K562 (cell line): ENCODE measurements around the gene ANKRD44. TPM values are rescaled to one million over a fixed set of nuclear protein-coding genes. Genes with fewer than 3 reads are reported as not detected.

Source experiments
- ATAC-seq: fragments of 200-7000 bp; cut with Tn5 transposase; 3 replicates; pipeline ENCODE4 v1.9.1; 2020; ENCODE audit warnings: moderate library complexity
- BruUV-seq: library from RNA; stranded (reverse); fragments of 400-500 nt; replicated peaks from 2 replicates; lab custom pipeline; 2021; lab: Mats Ljungman, UMichigan
- CTCF ChIA-PET: fragments of 300-600 bp; formaldehyde crosslinking; extraction: SDS; loops from one replicate; lab custom pipeline; 2021; ENCODE audit warnings: low intra/inter-chr PET ratio; lab: Yijun Ruan, JAX
- POLR2A ChIA-PET: fragments of 300-600, 350-650 bp; sonication (Branson Sonifier 250); formaldehyde crosslinking; extraction: SDS; loops from one replicate; lab custom pipeline; 2021; ENCODE audit warnings: antibody characterized with exemption, inconsistent platforms; lab: Yijun Ruan, JAX
- DNase-seq, 4 experiments: peaks; one replicate each; pipeline versions ENCODE4 v3.0.0 to v3.0.0-alpha.2; 2011 to 2018; ENCODE audit warnings: low spot score in 3 of 4, mixed read lengths in 3 of 4; ENCODE audit errors: extremely low read depth in 1 of 4
- FAIRE-seq: peaks from 2 replicates; lab custom pipeline; 2011; peaks lifted over from hg19 to GRCh38; lab: Jason Lieb, UNC
- H2AFZ ChIP-seq: 2 replicates; pipeline ENCODE4 v1.6.0; 2011; ENCODE audit warnings: low read depth, low read length, control low read depth, inconsistent platforms
- H3K27ac ChIP-seq: fragments of 200-600 bp; 3 replicates; pipeline ENCODE4 v1.8.0; 2011; ENCODE audit warnings: low read depth, mild to moderate bottlenecking, control low read depth, inconsistent platforms, low read length, moderate library complexity, mixed read lengths; ENCODE audit errors: extremely low read depth
- H3K27me3 ChIP-seq, 2 experiments: fragments of 300-600 bp in 1 of 2; 2 replicates in 1 of 2; 3 replicates in 1 of 2; pipeline versions ENCODE4 v1.6.0 to v1.8.0; 2011; ENCODE audit warnings: inconsistent platforms in 2 of 2, low read length in 2 of 2, mild to moderate bottlenecking in 1 of 2, mixed read lengths in 1 of 2, moderate library complexity in 1 of 2; ENCODE audit not compliant: control insufficient read depth in 2 of 2, insufficient read depth in 2 of 2
- H3K36me3 ChIP-seq: fragments of 300-600 bp; 3 replicates; pipeline ENCODE4 v1.8.0; 2011; ENCODE audit warnings: mild to moderate bottlenecking, low read length, inconsistent platforms; ENCODE audit not compliant: control insufficient read depth, insufficient read depth
- H3K4me1 ChIP-seq, 2 experiments: fragments of 200-600 bp in 1 of 2; replicated peaks in 1 of 2; 2 replicates in 1 of 2; 3 replicates in 1 of 2; pipeline versions ENCODE4 v1.5.1 to v1.8.0; 2011; ENCODE audit warnings: inconsistent platforms in 2 of 2, low read length in 2 of 2, mild to moderate bottlenecking in 1 of 2, mixed read lengths in 1 of 2, moderate library complexity in 1 of 2; ENCODE audit not compliant: control insufficient read depth in 2 of 2, insufficient read depth in 2 of 2
- H3K4me2 ChIP-seq: 2 replicates; pipeline ENCODE4 v1.6.1; 2011; ENCODE audit warnings: low read length, control low read depth, inconsistent platforms, mixed read lengths; ENCODE audit not compliant: insufficient read depth
- H3K4me3 ChIP-seq: fragments of 200-600 bp; sonication (generic), shearing (Covaris generic); 2 replicates; pipeline ENCODE4 v1.5.1; 2016; ENCODE audit warnings: control low read depth, inconsistent platforms
- H3K79me2 ChIP-seq: fragments of 200-600 bp; 3 replicates; pipeline ENCODE4 v1.8.0; 2011; ENCODE audit warnings: low read length, inconsistent platforms; ENCODE audit not compliant: control insufficient read depth, insufficient read depth
- H3K9ac ChIP-seq, 2 experiments: 2 replicates each; pipeline versions ENCODE4 v1.6.0 to v1.6.1; 2011; ENCODE audit warnings: low read depth in 2 of 2, low read length in 2 of 2, control low read depth in 1 of 2, inconsistent platforms in 1 of 2, mild to moderate bottlenecking in 1 of 2, mixed read lengths in 1 of 2; ENCODE audit not compliant: insufficient read depth in 1 of 2
- H3K9me1 ChIP-seq: one replicate; pipeline ENCODE4 v1.6.0; 2011; ENCODE audit warnings: inconsistent platforms, mild to moderate bottlenecking, low read length, moderate library complexity; ENCODE audit not compliant: control insufficient read depth, insufficient read depth
- H3K9me3 ChIP-seq: replicated peaks from 2 replicates; pipeline ENCODE4 v1.5.1; 2011; ENCODE audit warnings: low read depth, low read length, inconsistent platforms; ENCODE audit not compliant: control insufficient read depth, insufficient read depth
- H4K20me1 ChIP-seq: replicated peaks from 2 replicates; pipeline ENCODE4 v1.6.1; 2011; ENCODE audit warnings: low read length, inconsistent platforms, mixed read lengths; ENCODE audit not compliant: control insufficient read depth, insufficient read depth
- HMBOX1 ChIP-seq: sonication (generic); IDR thresholded peaks from 2 replicates; pipeline ENCODE4 v1.6.1; 2016
- PKNOX1 ChIP-seq: fragments of 450-650 bp; IDR thresholded peaks from 2 replicates; pipeline ENCODE4 v1.6.1; 2016
- THRAP3 ChIP-seq: fragments of 450-650 bp; IDR thresholded peaks from 2 replicates; pipeline ENCODE4 v1.6.1; 2016; ENCODE audit warnings: mild to moderate bottlenecking, inconsistent platforms, borderline replicate concordance
- ZNF444 ChIP-seq: fragments of 250-450 bp; sonication (Bioruptor Pico); IDR thresholded peaks from 2 replicates; pipeline ENCODE4 v1.4.0; 2020; ENCODE audit warnings: mild to moderate bottlenecking, moderate library complexity
- ZNF586 ChIP-seq: fragments of 450-650 bp; formaldehyde crosslinking; conservative IDR thresholded peaks from 2 replicates; pipeline ENCODE4 v1.4.0; 2020; ENCODE audit warnings: mild to moderate bottlenecking, moderate library complexity
- ZNF717 ChIP-seq: fragments of 250-450 bp; sonication (Bioruptor Pico); IDR thresholded peaks from 2 replicates; pipeline ENCODE4 v1.5.0; 2021
- ZNF75A ChIP-seq: fragments of 450-650 bp; formaldehyde crosslinking; IDR thresholded peaks from 2 replicates; pipeline ENCODE4 v1.4.0; 2020; ENCODE audit warnings: mild to moderate bottlenecking
- WGBS: fragments of 100-300 bp; shearing (Covaris generic); methylation state at CpG from one replicate; pipeline ENCODE4 v1.1.6; 2016; ENCODE audit warnings: low coverage, mixed read lengths; ENCODE audit not compliant: insufficient coverage; ENCODE audit errors: missing lambda C conversion rate; 5-methylcytosine and 5-hydroxymethylcytosine counted together
- in situ Hi-C: fragments of 300-500 bp; cut with MboI; formaldehyde crosslinking; loops from 4 replicates; pipeline ENCODE4 v1.15.0; 2018; ENCODE audit warnings: inconsistent platforms, mixed read lengths
- intact Hi-C: fragments of 100-400 bp; cut with micrococcal nuclease; formaldehyde crosslinking; loops from 2 replicates; pipeline ENCODE4 v1.14.2; 2022
- polyA plus RNA-seq, 8 experiments: library from polyadenylated mRNA; depleted of rRNA in 4 of 8; stranded (reverse) in 5 of 8; unstranded in 3 of 8; fragments of >200 nt; fragmentation: Nextera tagmentation in 2 of 8; fragmentation: Illumina TruSeq in 1 of 8; extraction: Ambion mirVana in 2 of 8; extraction: Trizol in 1 of 8; gene quantifications; 2 replicates each; pipeline versions ENCODE4 v1.2.1 to v1.2.3, GENCODE V29; 2011 to 2014; ENCODE audit warnings: inconsistent platforms in 1 of 8, missing spikeins in 1 of 8
- total RNA-seq, 7 experiments: library from RNA; depleted of rRNA in 6 of 7; stranded (reverse); fragments of >200 nt in 6 of 7; fragmentation: Illumina TruSeq in 2 of 7; extraction: Trizol in 2 of 7; gene quantifications; 2 replicates each; pipeline versions ENCODE4 v1.2.1 to v1.2.3, GENCODE V29; 2011 to 2021; ENCODE audit warnings: low replicate concordance in 1 of 7
- TF ChIP-seq, protein P1 (sequence below), 2 experiments: fragments of 450-650 bp in 1 of 2; sonication (generic) in 1 of 2; formaldehyde crosslinking in 1 of 2; IDR thresholded peaks; 2 replicates each; pipeline versions ENCODE4 v1.7.1 to v1.9.0; 2016 to 2022; ENCODE audit warnings: inconsistent platforms in 1 of 2, mild to moderate bottlenecking in 1 of 2, missing genetic modification reagents in 1 of 2
- TF ChIP-seq, protein P2 (sequence below): fragments of 450-650 bp; formaldehyde crosslinking; IDR thresholded peaks from 2 replicates; pipeline ENCODE4 v1.4.0; 2020; ENCODE audit warnings: mild to moderate bottlenecking

The ANKRD44 gene
- total and polyA plus RNA-seq, 9 of the 15 experiments (the other 6 are each of a cell fraction or from before 2014, with no cell fraction given): 0.03 to 0.64 (median 0.07) TPM; not detected in 3

DNA sequence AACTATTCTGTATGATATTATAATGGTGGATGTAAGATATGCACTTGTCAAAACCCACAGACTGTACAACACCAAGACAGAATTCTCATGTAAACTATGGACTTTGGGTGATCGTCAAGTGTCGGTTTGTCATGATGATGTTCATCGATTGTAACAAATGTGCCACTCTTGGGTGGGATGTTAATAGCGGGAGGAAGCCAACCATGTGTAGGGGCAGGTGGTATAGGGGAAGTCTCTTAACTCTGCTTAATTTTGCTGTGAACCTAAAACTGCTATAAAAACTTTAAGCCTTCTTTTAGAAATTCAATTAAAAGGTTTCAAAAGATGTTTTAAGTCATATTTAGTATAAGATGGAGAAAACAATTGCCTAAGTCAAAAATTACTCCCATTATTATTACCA, 139.0 kb downstream of the ANKRD44 start:
- Histone ChIP-seq H2AFZ (no peak overlapping the region), H3K27me3 (no peaks in the 10 kb centered on the region; a peak in 2 of 5 replicates), H3K4me1 (no peaks in the 10 kb centered on the region), H3K4me3 (no peak overlapping the region), H3K36me3 (no peaks in the 10 kb centered on the region), H3K9me3 (no peaks in the 10 kb centered on the region), H3K9me1 (no peaks in the 10 kb centered on the region), H4K20me1 (no peaks in the 10 kb centered on the region), H3K4me2 (no peak overlapping the region)
- intact Hi-C loops: no loop called here
- no peak for DNase-seq
- no peak for ATAC-seq
- CTCF ChIA-PET: no interaction called here
- POLR2A ChIA-PET: no interaction called here
- WGBS: 0% methylated on average over 4 of the region's 4 CpGs
- BruUV-seq: no TSS peak
- TF ChIP-seq ZNF444 (CRISPR knock-in tag) (no peak), HMBOX1 (no peak), PKNOX1 (no peak), ZNF717 (CRISPR knock-in tag) (no peak), ZNF586 (CRISPR knock-in tag) (no peak), THRAP3 (no peak), ZNF75A (CRISPR knock-in tag) (no peak)
- TF ChIP-seq, protein P1, sequence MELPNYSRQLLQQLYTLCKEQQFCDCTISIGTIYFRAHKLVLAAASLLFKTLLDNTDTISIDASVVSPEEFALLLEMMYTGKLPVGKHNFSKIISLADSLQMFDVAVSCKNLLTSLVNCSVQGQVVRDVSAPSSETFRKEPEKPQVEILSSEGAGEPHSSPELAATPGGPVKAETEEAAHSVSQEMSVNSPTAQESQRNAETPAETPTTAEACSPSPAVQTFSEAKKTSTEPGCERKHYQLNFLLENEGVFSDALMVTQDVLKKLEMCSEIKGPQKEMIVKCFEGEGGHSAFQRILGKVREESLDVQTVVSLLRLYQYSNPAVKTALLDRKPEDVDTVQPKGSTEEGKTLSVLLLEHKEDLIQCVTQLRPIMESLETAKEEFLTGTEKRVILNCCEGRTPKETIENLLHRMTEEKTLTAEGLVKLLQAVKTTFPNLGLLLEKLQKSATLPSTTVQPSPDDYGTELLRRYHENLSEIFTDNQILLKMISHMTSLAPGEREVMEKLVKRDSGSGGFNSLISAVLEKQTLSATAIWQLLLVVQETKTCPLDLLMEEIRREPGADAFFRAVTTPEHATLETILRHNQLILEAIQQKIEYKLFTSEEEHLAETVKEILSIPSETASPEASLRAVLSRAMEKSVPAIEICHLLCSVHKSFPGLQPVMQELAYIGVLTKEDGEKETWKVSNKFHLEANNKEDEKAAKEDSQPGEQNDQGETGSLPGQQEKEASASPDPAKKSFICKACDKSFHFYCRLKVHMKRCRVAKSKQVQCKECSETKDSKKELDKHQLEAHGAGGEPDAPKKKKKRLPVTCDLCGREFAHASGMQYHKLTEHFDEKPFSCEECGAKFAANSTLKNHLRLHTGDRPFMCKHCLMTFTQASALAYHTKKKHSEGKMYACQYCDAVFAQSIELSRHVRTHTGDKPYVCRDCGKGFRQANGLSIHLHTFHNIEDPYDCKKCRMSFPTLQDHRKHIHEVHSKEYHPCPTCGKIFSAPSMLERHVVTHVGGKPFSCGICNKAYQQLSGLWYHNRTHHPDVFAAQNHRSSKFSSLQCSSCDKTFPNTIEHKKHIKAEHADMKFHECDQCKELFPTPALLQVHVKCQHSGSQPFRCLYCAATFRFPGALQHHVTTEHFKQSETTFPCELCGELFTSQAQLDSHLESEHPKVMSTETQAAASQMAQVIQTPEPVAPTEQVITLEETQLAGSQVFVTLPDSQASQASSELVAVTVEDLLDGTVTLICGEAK (IDR thresholded peaks at IDR 0.05): no peak
- TF ChIP-seq, protein P1 (CRISPR knock-in tag; IDR thresholded peaks at IDR 0.05): no peak
- TF ChIP-seq, protein P2, sequence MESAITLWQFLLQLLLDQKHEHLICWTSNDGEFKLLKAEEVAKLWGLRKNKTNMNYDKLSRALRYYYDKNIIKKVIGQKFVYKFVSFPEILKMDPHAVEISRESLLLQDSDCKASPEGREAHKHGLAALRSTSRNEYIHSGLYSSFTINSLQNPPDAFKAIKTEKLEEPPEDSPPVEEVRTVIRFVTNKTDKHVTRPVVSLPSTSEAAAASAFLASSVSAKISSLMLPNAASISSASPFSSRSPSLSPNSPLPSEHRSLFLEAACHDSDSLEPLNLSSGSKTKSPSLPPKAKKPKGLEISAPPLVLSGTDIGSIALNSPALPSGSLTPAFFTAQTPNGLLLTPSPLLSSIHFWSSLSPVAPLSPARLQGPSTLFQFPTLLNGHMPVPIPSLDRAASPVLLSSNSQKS: no peak
- TF ChIP-seq, all 486 proteins: peak for 0
- in situ Hi-C loops: no loop called here
- no peak for FAIRE-seq
- Histone ChIP-seq H3K27ac (no peak overlapping the region), H3K79me2 (no peaks in the 10 kb centered on the region), H3K9ac (no peak overlapping the region)
